Measurements from ENCODE around the gene FSTL4.

FSTL4 gene

DNA sequence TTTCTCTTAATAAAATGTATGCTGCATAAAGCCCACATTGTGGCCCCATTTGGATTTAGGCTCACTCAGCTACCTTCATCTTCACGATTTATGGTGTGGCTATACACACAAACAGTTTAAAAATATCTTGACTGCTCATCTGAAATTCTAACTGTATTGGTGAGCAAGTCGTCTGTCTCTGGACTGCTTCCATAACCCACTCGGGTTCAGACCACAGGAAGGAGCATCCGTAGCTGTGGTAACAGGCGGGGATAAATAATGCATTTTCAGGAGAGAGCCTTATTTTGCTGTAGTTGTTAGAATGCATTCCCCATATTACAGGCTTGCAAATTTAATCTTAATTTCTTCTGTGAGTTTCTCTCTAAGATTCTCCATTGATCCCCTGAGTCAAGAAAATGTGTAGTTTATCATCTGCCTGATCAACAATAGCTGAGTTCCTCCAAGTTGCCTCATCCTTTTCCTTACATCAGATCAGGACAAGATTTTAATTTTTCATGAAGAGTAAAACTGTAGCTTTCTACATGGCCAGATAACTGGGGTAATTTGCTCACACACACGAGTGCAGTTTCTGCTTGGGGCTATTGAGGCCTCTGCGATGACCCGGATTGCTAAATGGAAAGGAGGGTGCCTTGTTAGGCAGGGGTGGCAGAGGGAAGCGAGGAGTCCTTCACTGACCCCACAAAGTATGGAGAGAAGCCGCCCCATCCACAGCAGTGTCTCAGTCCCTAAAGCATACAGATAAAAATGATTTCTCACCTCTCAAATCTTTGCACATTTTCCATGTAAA lies 133.9 kb downstream of the FSTL4 start:
- no peaks in the 10 kb centered on the region for H3K9me3 ChIP-seq (replicated peaks; ENCODE audit: insufficient read depth, low read length)
- TF ChIP-seq EZH2phosphoT487 (IDR thresholded peaks at IDR 0.05; ENCODE audit: low read length), result no peak
- H3K4me1 ChIP-seq (ENCODE audit: low read length), result no peaks in the 10 kb centered on the region
- H3F3A ChIP-seq (ENCODE audit: insufficient read depth, low read length), result no peaks in the 10 kb centered on the region
- no peaks in the 10 kb centered on the region for H3K9me2 ChIP-seq (replicated peaks; ENCODE audit: insufficient read depth, low read length)
- H3K27me3 ChIP-seq (replicated peaks; ENCODE audit: insufficient read depth, low read length), result no peaks in the 10 kb centered on the region
- H3K4me2 ChIP-seq (ENCODE audit: low read depth, low read length), result no peak overlapping the region
- H3K36me3 ChIP-seq (replicated peaks; ENCODE audit: insufficient read depth, low read length), result no peaks in the 10 kb centered on the region
- H2AFZ ChIP-seq (ENCODE audit: low read length), result no peak overlapping the region
- H3K4me3 ChIP-seq (ENCODE audit: low read length), result no peak overlapping the region
- H3K79me2 ChIP-seq (ENCODE audit: low read length), result no peaks in the 10 kb centered on the region
- no peaks in the 10 kb centered on the region for H4K20me1 ChIP-seq (ENCODE audit: insufficient read depth, low read length)
- no peak overlapping the region for H3K9ac ChIP-seq (ENCODE audit: low read length)
- DNase-seq, result no peak
- no peak overlapping the region for H3K27ac ChIP-seq (ENCODE audit: low read length)

DNA sequence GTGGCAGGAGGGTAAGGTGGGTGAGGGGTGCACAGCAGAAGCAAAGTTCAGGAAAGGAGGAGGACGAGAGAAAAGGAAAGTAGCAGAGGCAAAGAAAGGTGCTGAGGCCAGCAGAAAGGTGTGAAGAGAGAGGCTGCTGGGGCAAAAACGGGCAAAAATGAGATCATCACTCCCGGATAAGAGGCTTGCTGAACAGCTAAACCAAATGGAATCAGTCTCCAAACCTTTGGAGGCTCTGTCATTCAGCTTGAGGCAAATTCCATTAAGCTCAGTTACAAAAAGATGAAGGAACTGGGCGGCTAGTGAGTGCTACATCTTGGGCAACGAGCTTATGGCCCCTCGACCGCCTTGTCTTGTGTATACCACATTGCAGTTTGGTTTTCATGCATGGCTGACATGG lies 136.4 kb downstream of the FSTL4 start:
- H3K4me2 ChIP-seq (ENCODE audit: low read depth, low read length), result no peak overlapping the region
- H4K20me1 ChIP-seq (ENCODE audit: insufficient read depth, low read length), result no peaks in the 10 kb centered on the region
- H3K9me2 ChIP-seq (replicated peaks; ENCODE audit: insufficient read depth, low read length), result no peaks in the 10 kb centered on the region
- no peak overlapping the region for H3K4me3 ChIP-seq (ENCODE audit: low read length)
- H3K9me3 ChIP-seq (replicated peaks; ENCODE audit: insufficient read depth, low read length), result no peaks in the 10 kb centered on the region
- H3K4me1 ChIP-seq (ENCODE audit: low read length), result no peaks in the 10 kb centered on the region
- DNase-seq, result no peak
- H3K9ac ChIP-seq (ENCODE audit: low read length), result no peak overlapping the region
- H2AFZ ChIP-seq (ENCODE audit: low read length), result no peak overlapping the region
- H3K79me2 ChIP-seq (ENCODE audit: low read length), result no peaks in the 10 kb centered on the region
- no peak overlapping the region for H3K27ac ChIP-seq (ENCODE audit: low read length)
- no peaks in the 10 kb centered on the region for H3K27me3 ChIP-seq (replicated peaks; ENCODE audit: insufficient read depth, low read length)
- H3K36me3 ChIP-seq (replicated peaks; ENCODE audit: insufficient read depth, low read length), result no peaks in the 10 kb centered on the region
- TF ChIP-seq EZH2 (optimal IDR thresholded peaks at IDR 0.05; ENCODE audit: low read depth, low read length), result no peak
- no peak for TF ChIP-seq EZH2phosphoT487 (IDR thresholded peaks at IDR 0.05; ENCODE audit: low read length)
- TF ChIP-seq, protein P1, sequence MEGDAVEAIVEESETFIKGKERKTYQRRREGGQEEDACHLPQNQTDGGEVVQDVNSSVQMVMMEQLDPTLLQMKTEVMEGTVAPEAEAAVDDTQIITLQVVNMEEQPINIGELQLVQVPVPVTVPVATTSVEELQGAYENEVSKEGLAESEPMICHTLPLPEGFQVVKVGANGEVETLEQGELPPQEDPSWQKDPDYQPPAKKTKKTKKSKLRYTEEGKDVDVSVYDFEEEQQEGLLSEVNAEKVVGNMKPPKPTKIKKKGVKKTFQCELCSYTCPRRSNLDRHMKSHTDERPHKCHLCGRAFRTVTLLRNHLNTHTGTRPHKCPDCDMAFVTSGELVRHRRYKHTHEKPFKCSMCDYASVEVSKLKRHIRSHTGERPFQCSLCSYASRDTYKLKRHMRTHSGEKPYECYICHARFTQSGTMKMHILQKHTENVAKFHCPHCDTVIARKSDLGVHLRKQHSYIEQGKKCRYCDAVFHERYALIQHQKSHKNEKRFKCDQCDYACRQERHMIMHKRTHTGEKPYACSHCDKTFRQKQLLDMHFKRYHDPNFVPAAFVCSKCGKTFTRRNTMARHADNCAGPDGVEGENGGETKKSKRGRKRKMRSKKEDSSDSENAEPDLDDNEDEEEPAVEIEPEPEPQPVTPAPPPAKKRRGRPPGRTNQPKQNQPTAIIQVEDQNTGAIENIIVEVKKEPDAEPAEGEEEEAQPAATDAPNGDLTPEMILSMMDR (IDR thresholded peaks at IDR 0.05; ENCODE audit: low read length), result no peak
- no peaks in the 10 kb centered on the region for H3F3A ChIP-seq (ENCODE audit: insufficient read depth, low read length)

DNA sequence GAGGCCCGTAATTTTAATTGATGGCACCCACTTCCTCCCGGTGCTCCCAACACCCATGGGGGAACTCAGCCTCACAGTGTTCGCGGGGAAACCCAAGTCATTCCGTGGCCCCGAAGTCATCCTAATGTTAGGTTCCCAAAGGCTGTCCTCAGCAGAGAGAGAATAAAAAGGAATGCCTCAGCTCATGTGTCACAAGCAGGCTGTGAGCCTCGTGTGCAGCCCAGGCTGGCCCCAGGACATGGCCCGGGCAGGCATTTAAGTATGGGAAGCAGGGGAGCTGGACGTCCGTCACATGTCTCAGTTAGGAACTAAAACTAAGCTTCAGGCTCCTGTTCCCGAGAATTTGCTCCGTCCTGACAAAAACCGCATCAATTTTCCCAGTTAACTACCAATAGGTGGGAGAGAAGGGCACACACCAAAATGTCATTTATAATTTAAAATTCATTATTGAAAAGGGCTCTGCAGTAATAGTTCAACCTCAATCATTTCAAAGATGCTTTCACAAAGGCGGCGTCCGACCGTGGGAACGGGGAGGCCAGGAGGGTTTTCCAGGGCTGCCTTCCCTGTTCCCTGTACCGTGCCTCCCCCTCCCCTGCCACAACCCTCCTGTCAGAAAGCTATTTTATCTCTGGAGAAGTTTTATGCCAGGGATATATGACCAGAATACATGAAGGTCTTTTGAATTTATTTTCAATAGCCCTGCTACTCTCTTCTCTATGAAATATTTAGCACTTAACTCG lies 137.3 kb downstream of the FSTL4 start:
- no peak for DNase-seq
- no peaks in the 10 kb centered on the region for H3K9me3 ChIP-seq (replicated peaks; ENCODE audit: insufficient read depth, low read length)
- no peak overlapping the region for H3K4me2 ChIP-seq (ENCODE audit: low read depth, low read length)
- H3K27me3 ChIP-seq (replicated peaks; ENCODE audit: insufficient read depth, low read length), result no peaks in the 10 kb centered on the region
- no peak overlapping the region for H3K27ac ChIP-seq (ENCODE audit: low read length)
- no peaks in the 10 kb centered on the region for H3K4me1 ChIP-seq (ENCODE audit: low read length)
- TF ChIP-seq EZH2phosphoT487 (IDR thresholded peaks at IDR 0.05; ENCODE audit: low read length), result no peak
- no peak for TF ChIP-seq EZH2 (optimal IDR thresholded peaks at IDR 0.05; ENCODE audit: low read depth, low read length)
- TF ChIP-seq, protein P1 (IDR thresholded peaks at IDR 0.05; ENCODE audit: low read length), result no peak
- no peak overlapping the region for H2AFZ ChIP-seq (ENCODE audit: low read length)
- H3F3A ChIP-seq (ENCODE audit: insufficient read depth, low read length), result no peaks in the 10 kb centered on the region
- H3K36me3 ChIP-seq (replicated peaks; ENCODE audit: insufficient read depth, low read length), result no peaks in the 10 kb centered on the region
- H3K4me3 ChIP-seq (ENCODE audit: low read length), result no peak overlapping the region
- H4K20me1 ChIP-seq (ENCODE audit: insufficient read depth, low read length), result no peaks in the 10 kb centered on the region
- H3K9me2 ChIP-seq (replicated peaks; ENCODE audit: insufficient read depth, low read length), result no peaks in the 10 kb centered on the region
- no peak overlapping the region for H3K9ac ChIP-seq (ENCODE audit: low read length)
- H3K79me2 ChIP-seq (ENCODE audit: low read length), result no peaks in the 10 kb centered on the region
